PC-3 (cell line): ENCODE data around the gene OVCH2. TPM values are rescaled to one million over a fixed set of nuclear protein-coding genes. Genes with fewer than 3 reads are reported as not detected.

Experiments used
- ATAC-seq: fragments of 200-7000 bp; cut with Tn5 transposase; 2 replicates; pipeline ENCODE4 v1.9.1; 2020; ENCODE audit warnings: mild to moderate bottlenecking, moderate library complexity
- BruUV-seq: library from RNA; stranded (reverse); fragments of 400-500 nt; replicated peaks from 2 replicates; lab custom pipeline; 2021; lab: Mats Ljungman, UMichigan
- CTCF ChIA-PET: fragments of 300-600 bp; sonication (Branson Sonifier 250); formaldehyde crosslinking; loops from one replicate; lab custom pipeline; 2022; ENCODE audit warnings: antibody characterized with exemption; lab: Charles Lee
- POLR2A ChIA-PET: fragments of 300-600 bp; sonication (Branson Sonifier 250); formaldehyde crosslinking; loops from one replicate; lab custom pipeline; 2022; ENCODE audit warnings: antibody characterized with exemption; ENCODE audit not compliant: unreplicated experiment; lab: Charles Lee
- DNase-seq: peaks from one replicate; pipeline ENCODE4 v3.0.0-alpha.2; 2015
- H2AFZ ChIP-seq: fragments of 300-600 bp; sonication (generic); 2 replicates; pipeline ENCODE4 v1.6.0; 2016; ENCODE audit warnings: antibody characterized with exemption, low read length
- H3F3A ChIP-seq: fragments of 300-600 bp; sonication (generic); one replicate; pipeline ENCODE4 v1.6.0; 2017; ENCODE audit warnings: antibody characterized with exemption, low read length, control low read depth, mild to moderate bottlenecking; ENCODE audit not compliant: unreplicated experiment
- H3K27ac ChIP-seq: fragments of 300-600 bp; sonication (generic); 2 replicates; pipeline ENCODE4 v1.5.1; 2016; ENCODE audit warnings: mild to moderate bottlenecking, low read length
- H3K27me3 ChIP-seq: fragments of 300-600 bp; sonication (generic); 2 replicates; pipeline ENCODE4 v1.6.1; 2016; ENCODE audit warnings: low read length, mixed read lengths
- H3K36me3 ChIP-seq: fragments of 300-600 bp; sonication (generic); 2 replicates; pipeline ENCODE4 v1.6.1; 2016; ENCODE audit warnings: low read depth, mixed run types, low read length, mixed read lengths
- H3K4me1 ChIP-seq: fragments of 300-600 bp; sonication (generic); 2 replicates; pipeline ENCODE4 v1.5.1; 2016; ENCODE audit warnings: low read length; ENCODE audit not compliant: insufficient read depth
- H3K4me2 ChIP-seq: fragments of 300-600 bp; sonication (generic); 2 replicates; pipeline ENCODE4 v1.6.0; 2016; ENCODE audit warnings: low read length
- H3K4me3 ChIP-seq: fragments of 300-600 bp; sonication (generic); 2 replicates; pipeline ENCODE4 v1.5.1; 2016; ENCODE audit warnings: mild to moderate bottlenecking, low read length, mixed read lengths
- H3K79me2 ChIP-seq: fragments of 300-600 bp; sonication (generic); 2 replicates; pipeline ENCODE4 v1.6.1; 2017; ENCODE audit warnings: low read length, mixed read lengths
- H3K9ac ChIP-seq: fragments of 300-600 bp; sonication (generic); 2 replicates; pipeline ENCODE4 v1.6.0; 2016; ENCODE audit warnings: mild to moderate bottlenecking, low read length
- H3K9me2 ChIP-seq: fragments of 300-600 bp; sonication (generic); replicated peaks from 2 replicates; pipeline ENCODE4 v1.6.1; 2016; ENCODE audit warnings: mixed run types, low read length, mixed read lengths
- H3K9me3 ChIP-seq: fragments of 300-600 bp; sonication (generic); 2 replicates; pipeline ENCODE4 v1.6.1; 2016; ENCODE audit warnings: low read length, mixed read lengths
- H4K20me1 ChIP-seq: fragments of 300-600 bp; sonication (generic); 2 replicates; pipeline ENCODE4 v1.6.1; 2016; ENCODE audit warnings: low read length, mixed read lengths
- CTCF ChIP-seq: fragments of 300-600 bp; sonication (generic); conservative IDR thresholded peaks from 2 replicates; pipeline ENCODE4 v1.5.1; 2017; ENCODE audit warnings: antibody characterized with exemption, low read depth, mild to moderate bottlenecking, low read length
- EZH2 ChIP-seq: fragments of 300-600 bp; sonication (generic); IDR thresholded peaks from one replicate; pipeline ENCODE4 v1.6.1; 2017; ENCODE audit warnings: antibody characterized with exemption, mild to moderate bottlenecking, low read length; ENCODE audit not compliant: unreplicated experiment
- EZH2phosphoT487 ChIP-seq: fragments of 300-600 bp; sonication (generic); IDR thresholded peaks from 2 replicates; pipeline ENCODE4 v1.6.1; 2018; ENCODE audit warnings: mild to moderate bottlenecking, antibody characterized with exemption, low read length, borderline replicate concordance
- intact Hi-C: fragments of 100-400 bp; cut with micrococcal nuclease; formaldehyde crosslinking; loops from 2 replicates; pipeline ENCODE4 v1.9.0; 2023
- total RNA-seq: library from RNA; depleted of rRNA; stranded (reverse); fragments of >200 nt; gene quantifications from 2 replicates; pipeline ENCODE4 v1.2.3, GENCODE V29; 2014

Gene OVCH2
- total RNA-seq, 1 experiment from 2014 or later, result not detected

GRCh38 chr11:7657306-7658025 lies 48.8 kb downstream of the OVCH2 start:
- Histone ChIP-seq H3K27ac (no peak overlapping the region), H3K27me3 (no peaks in the 10 kb centered on the region), H4K20me1 (no peaks in the 10 kb centered on the region), H3F3A (no peaks in the 10 kb centered on the region), H3K36me3 (no peaks in the 10 kb centered on the region), H3K4me1 (no peaks in the 10 kb centered on the region), H3K9me2 (no peaks in the 10 kb centered on the region), H3K79me2 (no peaks in the 10 kb centered on the region), H3K4me2 (no peak overlapping the region), H2AFZ (no peak overlapping the region), H3K9ac (no peak overlapping the region), H3K4me3 (no peak overlapping the region), H3K9me3 (no peaks in the 10 kb centered on the region)
- peak; percentile 67 for TF ChIP-seq CTCF
- TF ChIP-seq EZH2, result no peak
- no peak for TF ChIP-seq EZH2phosphoT487
- BruUV-seq, result no TSS peak
- peak; percentile 79 for DNase-seq
- intact Hi-C loops, result no loop called here
- ChIA-PET POLR2A (no interaction called here), CTCF (interaction anchor here (0.6 to 1.0 kb wide), 2 partner anchors 86 to 185 kb away, joined by 3 to 6 read pairs; no protein-coding TSS in a partner anchor)
- ATAC-seq, result peak; percentile 71

GRCh38 chr11:7656704-7657103 lies 49.6 kb downstream of the OVCH2 start:
- H3K36me3 ChIP-seq, result no peaks in the 10 kb centered on the region
- no peak overlapping the region for H2AFZ ChIP-seq
- DNase-seq (no peak), ATAC-seq (no peak)
- BruUV-seq, result no TSS peak
- CTCF ChIA-PET, result interaction anchor here (0.6 to 1.0 kb wide), 2 partner anchors 85 to 184 kb away, joined by 3 to 6 read pairs; no protein-coding TSS in a partner anchor
- intact Hi-C loops, result no loop called here
- H3K9me3 ChIP-seq, result no peaks in the 10 kb centered on the region
- no peak for TF ChIP-seq CTCF
- no peak for TF ChIP-seq EZH2
- no peaks in the 10 kb centered on the region for H3K9me2 ChIP-seq
- H3K4me3 ChIP-seq, result no peak overlapping the region
- H3K4me1 ChIP-seq, result no peaks in the 10 kb centered on the region
- H4K20me1 ChIP-seq, result no peaks in the 10 kb centered on the region
- no peak overlapping the region for H3K4me2 ChIP-seq
- no peak overlapping the region for H3K9ac ChIP-seq
- POLR2A ChIA-PET, result no interaction called here
- no peaks in the 10 kb centered on the region for H3F3A ChIP-seq
- no peaks in the 10 kb centered on the region for H3K27me3 ChIP-seq
- H3K79me2 ChIP-seq, result no peaks in the 10 kb centered on the region
- H3K27ac ChIP-seq, result no peak overlapping the region
